Smooth muscle cell (in vitro differentiated cells): ENCODE results near the gene PRPF38A. TPM values are rescaled to one million over a fixed set of nuclear protein-coding genes. Genes with fewer than 3 reads are reported as not detected.

Experiments used
- DNase-seq: peaks from one replicate; lab custom pipeline; 2025; ENCODE audit not compliant: unreplicated experiment; lab: John Stamatoyannopoulos, UW
- H2AFZ ChIP-seq: fragments of 200-600 bp; sonication (generic); 2 replicates; pipeline ENCODE4 v1.6.0; 2016; ENCODE audit warnings: antibody characterized with exemption, low read depth, mild to moderate bottlenecking
- H3F3A ChIP-seq: fragments of 200-600 bp; sonication (generic); 2 replicates; pipeline ENCODE4 v1.6.0; 2017; ENCODE audit warnings: antibody characterized with exemption, low read depth
- H3K27ac ChIP-seq: fragments of 200-600 bp; sonication (generic); 2 replicates; pipeline ENCODE4 v1.5.1; 2016; ENCODE audit warnings: low read depth, mild to moderate bottlenecking
- H3K27me3 ChIP-seq: fragments of 200-600 bp; sonication (generic); 2 replicates; pipeline ENCODE4 v1.6.1; 2016; ENCODE audit warnings: low read depth, mild to moderate bottlenecking
- H3K36me3 ChIP-seq: fragments of 200-600 bp; sonication (generic); 2 replicates; pipeline ENCODE4 v1.5.1; 2016; ENCODE audit warnings: low read depth
- H3K4me1 ChIP-seq: fragments of 200-600 bp; sonication (generic); 2 replicates; pipeline ENCODE4 v1.5.1; 2016; ENCODE audit warnings: low read depth
- H3K4me2 ChIP-seq: fragments of 200-600 bp; sonication (generic); 2 replicates; pipeline ENCODE4 v1.6.0; 2016; ENCODE audit warnings: mild to moderate bottlenecking
- H3K4me3 ChIP-seq: fragments of 200-600 bp; sonication (generic); 2 replicates; pipeline ENCODE4 v1.5.1; 2016; ENCODE audit warnings: mild to moderate bottlenecking
- H3K79me2 ChIP-seq: fragments of 200-600 bp; sonication (generic); 2 replicates; pipeline ENCODE4 v1.6.0; 2016; ENCODE audit warnings: low read depth, mild to moderate bottlenecking
- H3K9ac ChIP-seq: fragments of 200-600 bp; sonication (generic); 2 replicates; pipeline ENCODE4 v1.6.0; 2016; ENCODE audit warnings: low read depth
- H3K9me3 ChIP-seq: fragments of 200-600 bp; sonication (generic); replicated peaks from 2 replicates; pipeline ENCODE4 v1.5.1; 2016; ENCODE audit warnings: low read depth
- H4K20me1 ChIP-seq: fragments of 200-600 bp; sonication (generic); 2 replicates; pipeline ENCODE4 v1.6.0; 2016; ENCODE audit warnings: low read depth
- WGBS: methylation state at CpG from one replicate; pipeline ENCODE4 v1.1.7; 2016; ENCODE audit warnings: low lambda C conversion rate; 5-methylcytosine and 5-hydroxymethylcytosine counted together
- polyA plus RNA-seq: library from polyadenylated mRNA; unstranded; fragments of >200 nt; fragmentation: Nextera tagmentation; extraction: Ambion mirVana; gene quantifications from 2 replicates; pipeline ENCODE4 v1.2.1, GENCODE V29; 2016
- total RNA-seq: library from RNA; depleted of rRNA; stranded (reverse); fragments of >200 nt; gene quantifications from 2 replicates; pipeline ENCODE4 v1.2.3, GENCODE V29; 2014
- TF ChIP-seq, protein P1 (sequence below): fragments of 200-600 bp; sonication (generic); IDR thresholded peaks from 2 replicates; pipeline ENCODE4 v1.5.1; 2017; ENCODE audit warnings: borderline replicate concordance, mild to moderate bottlenecking, antibody characterized with exemption; ENCODE audit not compliant: insufficient read depth, poor library complexity, severe bottlenecking

Gene PRPF38A
- total and polyA plus RNA-seq, 2 experiments from 2014 or later = 23.2 to 28.0 TPM

DNA sequence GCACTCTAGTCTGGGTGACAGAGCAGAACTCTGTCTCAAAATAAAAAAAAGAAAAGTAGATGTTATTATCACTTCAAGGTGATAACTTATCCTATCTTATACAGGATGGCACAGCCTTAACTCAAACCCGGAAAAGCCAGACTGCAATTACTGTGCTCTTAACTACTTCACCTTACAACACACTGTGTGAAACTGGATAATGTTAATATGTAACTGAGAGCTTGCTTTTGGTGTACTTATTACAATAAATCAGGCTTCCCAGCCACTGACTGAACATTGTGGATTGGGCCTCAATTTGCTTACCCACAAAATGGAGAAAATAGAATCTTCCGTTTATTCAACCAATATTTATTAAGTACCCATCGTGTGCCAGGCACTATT lies 1.6 kb upstream of the PRPF38A start:
- Histone ChIP-seq H3K27me3 (no peaks in the 10 kb centered on the region), H3F3A (peaks cover 5% of the 10 kb centered on the region), H3K4me2 (peak overlapping the region; percentile 91), H3K27ac (no peak overlapping the region), H4K20me1 (no peaks in the 10 kb centered on the region), H3K79me2 (peaks cover 32% of the 10 kb centered on the region), H3K4me3 (peak overlapping the region; percentile 68), H3K4me1 (peaks cover 13% of the 10 kb centered on the region), H3K9me3 (no peaks in the 10 kb centered on the region), H3K36me3 (no peaks in the 10 kb centered on the region), H2AFZ (no peak overlapping the region), H3K9ac (no peak overlapping the region)
- TF ChIP-seq, protein P1, sequence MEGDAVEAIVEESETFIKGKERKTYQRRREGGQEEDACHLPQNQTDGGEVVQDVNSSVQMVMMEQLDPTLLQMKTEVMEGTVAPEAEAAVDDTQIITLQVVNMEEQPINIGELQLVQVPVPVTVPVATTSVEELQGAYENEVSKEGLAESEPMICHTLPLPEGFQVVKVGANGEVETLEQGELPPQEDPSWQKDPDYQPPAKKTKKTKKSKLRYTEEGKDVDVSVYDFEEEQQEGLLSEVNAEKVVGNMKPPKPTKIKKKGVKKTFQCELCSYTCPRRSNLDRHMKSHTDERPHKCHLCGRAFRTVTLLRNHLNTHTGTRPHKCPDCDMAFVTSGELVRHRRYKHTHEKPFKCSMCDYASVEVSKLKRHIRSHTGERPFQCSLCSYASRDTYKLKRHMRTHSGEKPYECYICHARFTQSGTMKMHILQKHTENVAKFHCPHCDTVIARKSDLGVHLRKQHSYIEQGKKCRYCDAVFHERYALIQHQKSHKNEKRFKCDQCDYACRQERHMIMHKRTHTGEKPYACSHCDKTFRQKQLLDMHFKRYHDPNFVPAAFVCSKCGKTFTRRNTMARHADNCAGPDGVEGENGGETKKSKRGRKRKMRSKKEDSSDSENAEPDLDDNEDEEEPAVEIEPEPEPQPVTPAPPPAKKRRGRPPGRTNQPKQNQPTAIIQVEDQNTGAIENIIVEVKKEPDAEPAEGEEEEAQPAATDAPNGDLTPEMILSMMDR = no peak
- DNase-seq = no peak
- 72% methylated on average over 3 of the region's 3 CpGs for WGBS

DNA sequence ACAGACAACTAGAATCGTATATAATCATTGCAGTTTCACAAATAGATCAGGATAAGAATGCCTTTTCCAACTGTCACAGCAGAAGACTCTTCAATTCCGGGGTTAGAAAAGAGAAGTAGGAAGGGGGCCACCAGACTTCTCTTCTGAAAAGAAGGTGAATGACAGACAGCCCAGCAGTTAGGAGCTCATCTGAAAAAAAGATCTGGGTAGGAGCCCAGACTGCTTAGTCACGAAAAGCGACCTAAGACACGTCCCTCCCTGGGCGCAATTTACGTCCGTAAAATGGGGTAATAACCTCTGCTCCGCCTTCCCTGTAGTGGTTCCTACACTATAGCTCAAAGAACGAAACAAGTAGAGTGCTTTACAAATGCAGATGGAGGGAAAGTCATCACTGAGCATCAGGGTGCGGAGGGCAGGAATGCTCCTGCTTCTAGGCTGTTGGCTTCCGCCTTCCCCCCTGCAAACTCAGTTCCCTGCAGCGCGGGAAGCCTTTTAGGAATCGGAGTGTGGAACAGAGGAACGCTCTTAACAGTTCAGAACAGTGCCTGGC lies 761 bp upstream of the PRPF38A start:
- Histone ChIP-seq H2AFZ (peak overlapping the region; percentile 81), H3K4me3 (peak overlapping the region; percentile 68), H4K20me1 (no peaks in the 10 kb centered on the region), H3K27ac (peak overlapping the region; percentile 89), H3F3A (peaks cover 5% of the 10 kb centered on the region), H3K27me3 (no peaks in the 10 kb centered on the region), H3K79me2 (peaks cover 37% of the 10 kb centered on the region), H3K9me3 (no peaks in the 10 kb centered on the region), H3K4me2 (peak overlapping the region; percentile 91), H3K36me3 (no peaks in the 10 kb centered on the region), H3K9ac (peak overlapping the region; percentile 28), H3K4me1 (peaks cover 13% of the 10 kb centered on the region)
- TF ChIP-seq, protein P1 = no peak
- WGBS = 2% methylated on average over 16 of the region's 16 CpGs
- DNase-seq = no peak

DNA sequence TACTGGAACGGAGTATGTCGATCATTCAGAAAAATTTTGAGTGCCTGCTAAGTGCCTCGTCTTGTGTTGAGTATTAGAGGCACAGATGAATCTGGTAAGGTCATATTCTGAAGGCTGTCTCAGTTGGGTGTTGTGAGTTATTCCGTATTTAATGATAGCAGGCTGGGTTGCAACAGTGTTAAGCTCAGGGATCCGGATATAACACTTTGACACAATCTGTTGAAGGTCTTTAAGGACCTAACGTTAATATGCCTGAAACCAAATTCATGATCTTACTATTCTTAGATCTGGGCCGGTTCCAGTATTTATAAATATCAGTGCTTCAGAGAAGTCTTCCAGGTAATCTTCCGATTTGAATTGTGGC lies 555 bp downstream of the PRPF38A start:
- Histone ChIP-seq H3K9ac (peak overlapping the region; percentile 91), H3K4me2 (peak overlapping the region; percentile 91), H3K27me3 (no peaks in the 10 kb centered on the region), H3K27ac (peak overlapping the region; percentile 89), H2AFZ (peak overlapping the region; percentile 78), H3K79me2 (peaks cover 42% of the 10 kb centered on the region), H4K20me1 (no peaks in the 10 kb centered on the region), H3K9me3 (no peaks in the 10 kb centered on the region), H3K36me3 (peaks cover 9% of the 10 kb centered on the region), H3F3A (peaks cover 5% of the 10 kb centered on the region), H3K4me3 (peak overlapping the region; percentile 68), H3K4me1 (peaks cover 13% of the 10 kb centered on the region)
- DNase-seq = no peak
- TF ChIP-seq, protein P1 = no peak
- 7% methylated on average over 8 of the region's 8 CpGs for WGBS

DNA sequence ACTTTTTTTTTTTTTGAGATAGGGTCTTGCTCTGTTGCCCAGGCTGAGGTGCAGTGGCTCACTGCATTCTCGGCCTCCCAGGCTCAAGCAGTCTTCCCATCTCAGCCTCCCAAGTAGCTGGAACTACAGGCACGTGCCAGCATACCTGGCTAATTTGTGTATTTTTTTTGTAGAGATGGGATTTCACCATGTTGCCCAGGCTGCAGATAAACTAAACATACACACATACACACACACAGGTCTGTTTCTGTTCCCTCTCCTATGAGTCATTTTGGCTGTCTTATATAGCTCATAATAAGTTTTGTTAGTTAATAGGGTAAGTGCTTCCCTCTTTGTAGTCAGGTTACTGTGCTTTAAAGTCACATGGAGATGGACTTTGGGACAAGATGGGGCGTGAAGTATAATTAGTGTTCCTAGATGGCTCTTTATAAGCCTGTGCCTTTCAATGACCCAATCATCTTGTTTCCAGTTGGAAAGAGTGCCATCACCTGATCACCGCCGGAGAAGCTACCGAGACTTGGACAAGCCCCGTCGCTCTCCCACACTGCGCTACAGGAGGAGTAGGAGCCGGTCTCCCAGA lies 9.1 kb downstream of the PRPF38A start:
- TF ChIP-seq, protein P1 = no peak
- H3K27ac ChIP-seq = peak overlapping the region; percentile 11
- WGBS = 96% methylated on average over 10 of the region's 10 CpGs
- no peak for DNase-seq
- H3K4me1 ChIP-seq = no peaks in the 10 kb centered on the region
- no peak overlapping the region for H3K4me2 ChIP-seq
- peaks cover 6% of the 10 kb centered on the region for H3K79me2 ChIP-seq
- no peak overlapping the region for H3K9ac ChIP-seq
- H3K27me3 ChIP-seq = no peaks in the 10 kb centered on the region
- H2AFZ ChIP-seq = no peak overlapping the region
- no peak overlapping the region for H3K4me3 ChIP-seq
- no peaks in the 10 kb centered on the region for H3K9me3 ChIP-seq
- no peaks in the 10 kb centered on the region for H4K20me1 ChIP-seq
- H3K36me3 ChIP-seq = peaks cover 52% of the 10 kb centered on the region
- no peaks in the 10 kb centered on the region for H3F3A ChIP-seq
